HEK293 (cell line): Measurements from ENCODE around the gene ABHD16B.
A peak's percentile ranks its signal among the peaks of the same experiment; 100 is the strongest.

Source experiments
- ATF2 ChIP-seq: fragments of 450-650 bp; formaldehyde crosslinking; IDR thresholded peaks from 2 replicates; pipeline ENCODE4 v1.5.1; 2016; ENCODE audit warnings: missing biosample characterization, missing genetic modification characterization, low read depth
- CTCF ChIP-seq: fragments of 450-650 bp; formaldehyde crosslinking; IDR thresholded peaks from 2 replicates; pipeline ENCODE4 v1.5.1; 2016; ENCODE audit warnings: missing biosample characterization, missing genetic modification characterization
- GLI2 ChIP-seq: fragments of 450-650 bp; formaldehyde crosslinking; IDR thresholded peaks from 2 replicates; pipeline ENCODE4; 2017; ENCODE audit warnings: missing biosample characterization, missing genetic modification characterization, low read depth, borderline replicate concordance
- KLF9 ChIP-seq: fragments of 450-650 bp; formaldehyde crosslinking; IDR thresholded peaks from 2 replicates; pipeline ENCODE4 v1.5.1; 2016; ENCODE audit warnings: missing biosample characterization, missing genetic modification characterization, low read depth
- MEIS1 ChIP-seq: sonication (generic); formaldehyde crosslinking; IDR thresholded peaks from 2 replicates; pipeline ENCODE4 v1.8.1; 2022; ENCODE audit warnings: missing genetic modification reagents, mild to moderate bottlenecking, borderline replicate concordance
- REST ChIP-seq: fragments of 450-650 bp; formaldehyde crosslinking; IDR thresholded peaks from 2 replicates; pipeline ENCODE4 v1.5.1; 2016; ENCODE audit warnings: missing biosample characterization, missing genetic modification characterization
- YY2 ChIP-seq: fragments of 450-650 bp; formaldehyde crosslinking; IDR thresholded peaks from 2 replicates; pipeline ENCODE4 v1.5.1; 2016; ENCODE audit warnings: missing biosample characterization, missing genetic modification characterization
- ZFP41 ChIP-seq: fragments of 450-650 bp; formaldehyde crosslinking; IDR thresholded peaks from 2 replicates; pipeline ENCODE4 v1.5.1; 2016; ENCODE audit warnings: missing biosample characterization, missing genetic modification characterization, borderline replicate concordance
- ZNF274 ChIP-seq, 2 experiments: fragments of 200-500 bp in 1 of 2; fragments of 450-650 bp in 1 of 2; sonication (Bioruptor generic) in 1 of 2; formaldehyde crosslinking in 1 of 2; IDR thresholded peaks; 2 replicates each; pipeline versions ENCODE4 v1.5.1 to v1.6.1; 2014 to 2016; ENCODE audit warnings: borderline replicate concordance in 1 of 2, inconsistent platforms in 1 of 2, low read length in 1 of 2, missing biosample characterization in 1 of 2, missing genetic modification characterization in 1 of 2
- ZNF350 ChIP-seq: fragments of 450-650 bp; formaldehyde crosslinking; IDR thresholded peaks from 2 replicates; pipeline ENCODE4 v1.5.0; 2017; ENCODE audit warnings: missing biosample characterization, mild to moderate bottlenecking, missing genetic modification characterization
- ZNF416 ChIP-seq: fragments of 450-650 bp; formaldehyde crosslinking; IDR thresholded peaks from 2 replicates; pipeline ENCODE4 v1.5.1; 2016; ENCODE audit warnings: missing biosample characterization, missing genetic modification characterization
- ZNF501 ChIP-seq: fragments of 450-650 bp; formaldehyde crosslinking; IDR thresholded peaks from 2 replicates; pipeline ENCODE4 v1.5.1; 2016; ENCODE audit warnings: missing biosample characterization, missing genetic modification characterization
- ZNF549 ChIP-seq: fragments of 450-650 bp; IDR thresholded peaks from 2 replicates; pipeline ENCODE4 v1.5.1; 2018; ENCODE audit warnings: missing biosample characterization, missing genetic modification characterization, mild to moderate bottlenecking, inconsistent platforms, moderate library complexity
- ZNF600 ChIP-seq: fragments of 450-650 bp; formaldehyde crosslinking; IDR thresholded peaks from 2 replicates; pipeline ENCODE4 v1.5.1; 2016; ENCODE audit warnings: missing biosample characterization, missing genetic modification characterization

- TF ChIP-seq CTCF (tag by site-specific recombination) (no peak), ZNF274 (IDR thresholded peaks at IDR 0.05; ENCODE audit: low read length) (no peak), ZNF274 (tag by site-specific recombination; IDR thresholded peaks at IDR 0.05; ENCODE audit: borderline replicate concordance) (no peak), ZNF350 (tag by site-specific recombination) (no peak), YY2 (tag by site-specific recombination) (no peak), KLF9 (no peak), MEIS1 (CRISPR knock-in tag) (no peak), REST (tag by site-specific recombination) (no peak), ZFP41 (tag by site-specific recombination) (no peak), ZNF600 (tag by site-specific recombination) (peak; percentile 45; the same call in 1 of the 2 replicates), GLI2 (no peak), ZNF549 (tag by site-specific recombination) (no peak), ATF2 (tag by site-specific recombination) (no peak), ZNF416 (no peak), ZNF501 (tag by site-specific recombination) (no peak)
Measured at GRCh38 chr20:63828951-63829350, 32.3 kb upstream of the ABHD16B start.
